ENCODE data around the gene ZSWIM6.
A peak's percentile ranks its signal among the peaks of the same experiment; 100 is the strongest.

Gene ZSWIM6

GRCh38 chr5:61331407-61332357 is at the start of gene ZSWIM6:
TSS of gene ZSWIM6 (plus strand) at chr5:61332258. CDS start at chr5:61332273, 15 bp downstream.
- TF ChIP-seq, protein P1, sequence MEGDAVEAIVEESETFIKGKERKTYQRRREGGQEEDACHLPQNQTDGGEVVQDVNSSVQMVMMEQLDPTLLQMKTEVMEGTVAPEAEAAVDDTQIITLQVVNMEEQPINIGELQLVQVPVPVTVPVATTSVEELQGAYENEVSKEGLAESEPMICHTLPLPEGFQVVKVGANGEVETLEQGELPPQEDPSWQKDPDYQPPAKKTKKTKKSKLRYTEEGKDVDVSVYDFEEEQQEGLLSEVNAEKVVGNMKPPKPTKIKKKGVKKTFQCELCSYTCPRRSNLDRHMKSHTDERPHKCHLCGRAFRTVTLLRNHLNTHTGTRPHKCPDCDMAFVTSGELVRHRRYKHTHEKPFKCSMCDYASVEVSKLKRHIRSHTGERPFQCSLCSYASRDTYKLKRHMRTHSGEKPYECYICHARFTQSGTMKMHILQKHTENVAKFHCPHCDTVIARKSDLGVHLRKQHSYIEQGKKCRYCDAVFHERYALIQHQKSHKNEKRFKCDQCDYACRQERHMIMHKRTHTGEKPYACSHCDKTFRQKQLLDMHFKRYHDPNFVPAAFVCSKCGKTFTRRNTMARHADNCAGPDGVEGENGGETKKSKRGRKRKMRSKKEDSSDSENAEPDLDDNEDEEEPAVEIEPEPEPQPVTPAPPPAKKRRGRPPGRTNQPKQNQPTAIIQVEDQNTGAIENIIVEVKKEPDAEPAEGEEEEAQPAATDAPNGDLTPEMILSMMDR (IDR thresholded peaks at IDR 0.05; ENCODE audit: insufficient read depth, missing control alignments): no peak
- DNase-seq (ENCODE audit: insufficient read length, low spot score) (peak; percentile 69), FAIRE-seq (no peak)

GRCh38 chr5:61283471-61283870 is 48.6 kb upstream of the ZSWIM6 start:
- DNase-seq (ENCODE audit: insufficient read length, low spot score) (no peak), FAIRE-seq (no peak)
- TF ChIP-seq, protein P1 (IDR thresholded peaks at IDR 0.05; ENCODE audit: insufficient read depth, missing control alignments): no peak

DNA sequence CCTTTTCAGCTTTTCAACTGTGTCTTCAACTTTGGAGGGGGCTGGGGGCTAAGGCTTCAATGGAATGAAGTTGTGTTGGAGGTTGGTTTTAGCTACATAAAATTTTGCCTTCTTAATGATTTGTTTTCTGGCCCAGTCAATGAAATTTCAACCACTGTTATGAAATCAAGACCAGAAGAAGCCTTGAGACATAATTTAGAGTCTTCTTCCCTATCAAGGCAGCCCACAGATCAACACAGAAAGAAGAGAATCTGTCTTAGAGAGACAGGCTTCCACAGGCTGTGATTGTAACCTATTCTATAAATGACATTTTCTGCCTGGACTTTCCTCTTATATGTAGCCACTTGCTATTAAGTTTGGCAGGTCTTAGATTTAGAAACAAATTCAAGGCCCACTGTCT is 46.5 kb upstream of the ZSWIM6 start:
- no peak for FAIRE-seq
- no peak for DNase-seq (ENCODE audit: insufficient read length, low spot score)
- TF ChIP-seq, protein P1 (IDR thresholded peaks at IDR 0.05; ENCODE audit: insufficient read depth, missing control alignments): no peak

GRCh38 chr5:61286446-61287132 is 45.5 kb upstream of the ZSWIM6 start:
- no peak for FAIRE-seq
- TF ChIP-seq, protein P1 (IDR thresholded peaks at IDR 0.05; ENCODE audit: insufficient read depth, missing control alignments): no peak
- DNase-seq (ENCODE audit: insufficient read length, low spot score): no peak

- DNase-seq (ENCODE audit: insufficient read length, low spot score) (no peak), FAIRE-seq (no peak)
- TF ChIP-seq, protein P1 (IDR thresholded peaks at IDR 0.05; ENCODE audit: insufficient read depth, missing control alignments): no peak
These were observed 44.6 kb upstream of the ZSWIM6 start for GRCh38 chr5:61287474-61287873.

GRCh38 chr5:61289241-61289640 is 42.8 kb upstream of the ZSWIM6 start:
- FAIRE-seq: no peak

More at GRCh38 chr5:61289241-61289640, 42.8 kb upstream of the ZSWIM6 start:
- TF ChIP-seq, protein P1 (IDR thresholded peaks at IDR 0.05; ENCODE audit: insufficient read depth, missing control alignments): no peak
- no peak for DNase-seq (ENCODE audit: insufficient read length, low spot score)
